ENCODE data around the gene ATP7B.
A peak's percentile ranks its signal among the peaks of the same experiment; 100 is the strongest.
"Not testable (repeated sequence)": the region's sequence is repeated elsewhere in the genome, so short reads cannot be mapped to it uniquely, and the experiment has no call there.

ATP7B gene

DNA sequence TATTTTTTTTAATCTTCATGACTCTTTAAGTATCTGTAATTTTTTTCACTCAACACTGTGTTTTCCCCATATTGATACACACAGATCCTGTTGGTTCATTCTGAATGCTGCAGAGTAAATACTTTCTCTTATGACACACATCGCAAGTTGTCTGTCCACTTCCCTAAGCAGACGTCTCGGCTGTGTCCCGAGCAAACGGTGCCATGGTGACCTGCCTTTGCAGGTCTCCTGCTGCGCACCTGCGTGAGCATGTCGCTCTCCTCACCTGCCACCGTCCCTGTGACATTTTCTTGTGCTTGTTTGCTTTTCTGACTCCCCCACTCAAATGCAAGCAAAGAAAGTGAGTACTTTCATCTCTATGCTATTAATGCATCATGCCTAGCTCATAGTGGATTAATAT lies 91.7 kb downstream of the ATP7B start:
- no peak for DNase-seq

DNA sequence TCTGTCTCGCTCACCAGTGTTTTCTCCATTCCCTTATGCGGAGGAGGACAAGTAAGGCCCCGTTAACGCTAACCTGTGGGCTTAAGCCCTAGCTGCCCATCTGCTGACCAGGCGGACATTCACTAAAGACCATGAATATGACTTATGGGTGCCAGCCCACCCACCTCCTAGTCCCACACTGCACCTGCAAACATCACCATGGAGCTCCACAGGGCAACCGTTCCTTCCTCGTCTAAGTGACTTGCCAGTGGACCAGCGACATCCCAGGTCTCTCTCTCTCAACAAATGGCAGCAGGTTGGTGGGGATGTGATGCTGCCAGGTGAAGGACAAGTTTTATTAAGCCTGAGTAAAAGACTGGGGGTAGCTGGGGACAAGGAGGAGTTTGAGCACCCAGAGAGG lies 94.3 kb downstream of the ATP7B start:
- DNase-seq: no peak

DNA sequence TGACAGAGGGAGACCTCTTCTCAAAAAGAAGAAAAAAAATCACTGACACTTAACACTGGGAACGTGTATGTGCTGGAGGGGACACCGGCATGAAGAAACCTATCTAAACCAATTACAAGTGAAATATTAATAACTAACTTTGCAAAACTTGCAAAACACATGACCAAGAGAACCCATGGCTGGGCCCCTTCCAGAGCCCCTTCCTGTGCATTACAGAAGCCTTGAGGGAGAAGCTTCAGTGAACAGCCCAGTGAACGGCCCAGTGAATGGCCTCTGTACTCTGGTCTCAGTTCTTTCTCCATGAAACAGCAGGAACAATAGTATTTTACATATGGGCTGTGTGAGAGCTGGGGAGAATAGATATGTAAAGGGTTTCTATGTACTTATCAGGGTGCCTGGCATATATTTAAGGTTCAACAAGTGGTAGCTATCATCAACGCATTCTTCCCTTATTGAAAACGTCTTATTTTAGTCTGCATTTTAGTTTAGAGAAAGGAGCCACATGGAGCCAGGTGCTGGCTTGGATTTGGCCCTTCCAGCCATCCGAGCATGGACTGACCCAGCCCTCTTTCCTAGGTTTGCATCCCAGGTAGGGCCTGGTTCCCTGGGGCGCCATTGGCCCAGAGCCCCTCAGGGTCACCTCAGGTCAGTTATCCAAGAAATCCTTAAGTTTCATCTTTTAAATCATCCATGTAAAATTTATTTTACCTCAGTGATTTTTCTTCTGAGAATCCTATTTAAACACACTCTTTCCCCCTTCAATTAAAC lies 95.0 kb downstream of the ATP7B start:
- no peak for DNase-seq

DNA sequence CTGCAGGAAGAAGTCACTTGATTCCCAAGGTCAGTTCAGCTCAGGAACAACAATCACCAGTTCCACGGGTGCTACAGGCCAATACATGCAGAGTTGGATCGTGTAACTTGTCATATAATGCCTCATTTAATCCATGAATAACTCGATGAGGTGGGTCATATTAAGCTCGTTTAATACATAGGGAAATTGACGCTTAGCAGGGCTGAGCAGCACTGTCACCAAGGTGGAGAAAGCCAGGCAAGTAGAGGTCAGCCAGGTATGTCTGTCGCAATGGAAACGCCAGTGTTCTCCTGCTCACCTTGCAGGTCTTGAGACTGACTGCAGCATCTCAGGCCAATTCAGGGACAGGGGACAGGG lies 97.1 kb downstream of the ATP7B start:
- DNase-seq: no peak

DNA sequence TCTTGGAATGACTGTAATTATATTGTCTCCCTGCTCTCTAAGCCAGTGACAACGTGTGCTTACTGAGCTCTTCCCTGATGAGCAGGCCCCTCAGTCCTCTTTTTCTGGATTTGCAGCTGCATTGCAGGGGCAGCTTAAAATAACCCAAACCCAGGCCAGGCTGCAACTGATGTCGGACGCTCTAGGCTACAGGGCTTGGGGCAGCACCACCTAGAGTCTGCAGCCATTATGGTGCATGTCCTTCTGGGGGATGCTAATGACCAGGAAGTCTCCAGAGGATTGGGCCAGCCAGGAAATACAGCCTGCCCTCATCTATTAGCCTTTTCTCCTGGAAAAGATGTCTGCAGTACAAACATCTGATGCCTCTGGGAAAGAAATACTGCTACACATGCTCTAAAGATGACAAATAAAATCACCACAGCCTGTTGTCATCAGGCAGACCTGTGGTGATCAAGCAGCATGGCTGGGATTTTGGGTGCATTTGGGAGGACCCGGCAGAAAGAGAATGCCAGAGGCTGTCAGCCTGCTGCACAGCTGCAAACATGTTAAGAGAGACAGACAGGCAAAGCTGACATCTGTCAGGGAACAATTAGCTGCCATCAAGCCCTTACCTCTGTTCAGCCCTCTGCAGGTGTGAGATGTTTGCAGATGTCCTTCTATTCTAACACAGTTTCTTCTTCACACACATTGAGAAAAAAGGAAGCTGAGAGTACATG lies 97.7 kb downstream of the ATP7B start:
- peak; percentile 3 for DNase-seq

DNA sequence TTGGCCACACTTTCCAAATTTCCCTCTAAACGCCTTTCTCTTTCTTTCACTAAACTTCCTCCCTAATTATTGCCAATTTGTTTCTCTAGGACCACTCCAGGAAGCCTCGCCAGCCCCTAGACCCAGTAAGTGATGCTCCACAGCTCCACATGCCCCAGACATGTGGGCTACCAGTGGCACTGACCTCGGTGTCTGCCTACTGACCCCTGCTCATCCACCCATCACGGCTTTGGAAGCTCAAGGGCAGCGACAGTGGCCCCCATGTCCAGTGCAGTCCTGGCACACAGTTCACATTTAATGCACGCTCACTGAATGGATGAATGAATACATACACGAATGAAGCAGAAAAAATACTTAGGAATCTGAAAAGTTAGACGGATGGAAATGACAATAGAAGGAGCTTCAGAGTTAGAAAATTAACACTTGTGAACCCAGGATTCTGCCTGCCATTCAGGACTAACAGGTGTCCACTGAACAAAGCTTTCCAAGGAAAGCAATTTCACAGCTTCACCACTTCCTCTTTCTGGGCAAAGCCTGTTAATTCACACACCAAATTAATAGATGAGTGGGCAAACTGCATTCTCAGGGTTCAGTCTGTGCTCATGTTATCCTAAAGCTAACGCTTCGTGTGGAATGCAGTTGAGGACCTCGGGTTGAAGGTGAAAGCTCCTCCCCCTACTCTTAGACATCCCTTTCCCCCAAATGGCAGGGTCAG lies 98.6 kb downstream of the ATP7B start:
- no peak for DNase-seq

DNA sequence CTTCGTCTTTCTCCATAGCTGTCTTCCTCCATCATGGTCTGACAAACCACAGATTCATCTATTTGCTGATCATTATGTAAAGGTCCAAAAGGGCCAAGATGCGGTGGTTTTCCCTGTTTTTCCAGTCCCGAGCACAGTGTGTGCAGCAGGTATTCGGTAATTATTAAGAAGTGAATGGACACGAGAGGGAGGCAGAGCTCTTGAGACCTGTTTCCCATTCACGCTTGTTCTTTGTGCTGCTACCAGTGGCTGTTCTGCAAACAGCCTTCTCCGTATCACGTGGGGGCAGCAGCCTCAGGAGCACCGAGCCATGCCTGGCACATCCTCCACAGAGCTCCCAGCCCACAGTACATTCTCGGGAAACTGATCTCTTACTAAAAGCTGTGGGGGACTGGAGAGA lies 99.2 kb downstream of the ATP7B start:
- no peak for DNase-seq

DNA sequence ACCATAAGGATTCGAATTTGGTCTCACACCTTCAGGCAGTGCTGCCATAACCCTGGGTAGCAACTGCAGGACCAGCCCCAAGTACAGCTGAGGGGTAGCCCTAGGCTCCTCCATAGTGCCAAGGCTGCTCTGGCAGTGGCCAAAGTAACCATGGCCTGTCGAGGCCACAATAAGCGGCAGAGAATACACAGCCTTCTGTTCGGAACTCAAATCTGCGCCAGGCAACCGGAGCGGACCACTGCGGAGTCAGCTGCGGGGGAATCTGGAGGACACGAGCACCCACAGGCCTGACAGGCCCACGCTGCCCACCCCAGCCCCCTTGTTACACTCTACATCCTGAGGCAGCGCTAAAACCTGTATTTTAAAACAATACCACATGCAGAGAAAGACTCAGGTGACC lies 100.7 kb downstream of the ATP7B start:
- DNase-seq: no peak

DNA sequence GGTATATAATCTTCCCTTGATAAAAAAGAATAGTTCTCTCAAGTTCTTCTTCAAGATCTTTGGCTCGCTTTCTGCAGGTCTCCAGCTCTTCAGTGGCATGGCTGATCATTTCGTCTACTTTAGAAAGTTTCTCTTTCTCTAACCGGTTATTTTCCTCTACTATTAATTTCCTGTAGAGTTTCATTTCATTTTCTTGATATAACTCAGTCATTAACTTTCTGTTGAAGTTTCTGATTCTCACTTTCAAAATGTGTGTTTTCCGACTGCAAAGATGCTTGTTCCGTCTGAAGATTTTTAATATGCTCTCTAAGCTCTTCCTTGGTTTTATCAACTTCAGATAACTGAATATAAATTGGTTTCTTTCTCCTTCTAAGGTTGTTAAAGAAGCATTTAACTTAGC lies 102.0 kb downstream of the ATP7B start:
- not testable (repeated sequence) for DNase-seq

DNA sequence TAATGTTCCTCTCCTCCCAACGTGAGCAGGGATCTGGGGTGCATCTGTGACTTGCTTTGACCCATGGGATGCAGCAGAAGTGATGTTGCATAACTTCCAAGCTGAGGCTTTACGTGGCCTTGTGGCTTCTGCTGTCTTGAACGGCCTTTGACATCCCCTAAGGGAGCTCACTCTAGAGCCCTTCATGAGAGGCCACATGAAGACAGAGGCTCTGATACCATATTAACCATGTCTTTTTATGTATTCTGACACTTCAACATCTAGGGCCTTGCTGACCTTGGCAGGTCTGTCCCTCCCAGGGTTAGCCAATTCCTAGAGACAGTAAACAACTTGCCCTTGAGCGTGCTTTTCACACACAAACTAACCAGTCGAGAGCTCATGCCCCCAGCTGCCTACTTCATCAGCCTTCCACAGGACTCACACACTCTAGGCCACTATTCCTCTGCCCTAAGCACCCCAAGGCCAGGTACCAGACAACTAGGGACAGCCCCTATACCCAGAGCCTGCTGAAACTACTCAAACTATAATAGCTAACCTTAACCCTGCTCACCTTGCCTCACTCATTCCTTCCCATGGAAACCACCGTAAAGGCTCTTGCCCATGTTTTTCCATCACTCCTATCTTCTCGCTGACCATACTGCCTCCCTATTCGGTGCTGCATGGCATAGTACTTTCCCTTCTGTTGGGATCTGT lies 104.1 kb downstream of the ATP7B start:
- DNase-seq: no peak

DNA sequence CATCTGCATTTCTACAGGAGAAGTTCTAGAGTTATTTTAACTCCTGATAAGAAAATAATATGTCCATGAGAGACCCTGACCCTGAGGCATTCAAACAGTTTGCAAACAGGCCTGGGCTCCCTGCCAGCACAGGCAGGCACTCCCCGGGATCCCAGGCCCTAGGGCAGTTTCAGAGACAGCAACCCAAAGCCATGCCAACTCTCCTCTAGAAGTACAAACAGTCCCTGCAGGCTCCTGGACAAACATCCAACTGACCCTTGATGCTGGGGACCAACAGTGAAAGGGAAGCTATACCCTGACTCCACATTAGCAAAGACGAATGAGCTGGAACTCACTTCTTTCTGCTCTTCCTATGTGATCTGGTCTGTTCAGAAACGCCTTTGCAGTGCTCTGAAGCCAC lies 104.7 kb downstream of the ATP7B start:
- DNase-seq: no peak

DNA sequence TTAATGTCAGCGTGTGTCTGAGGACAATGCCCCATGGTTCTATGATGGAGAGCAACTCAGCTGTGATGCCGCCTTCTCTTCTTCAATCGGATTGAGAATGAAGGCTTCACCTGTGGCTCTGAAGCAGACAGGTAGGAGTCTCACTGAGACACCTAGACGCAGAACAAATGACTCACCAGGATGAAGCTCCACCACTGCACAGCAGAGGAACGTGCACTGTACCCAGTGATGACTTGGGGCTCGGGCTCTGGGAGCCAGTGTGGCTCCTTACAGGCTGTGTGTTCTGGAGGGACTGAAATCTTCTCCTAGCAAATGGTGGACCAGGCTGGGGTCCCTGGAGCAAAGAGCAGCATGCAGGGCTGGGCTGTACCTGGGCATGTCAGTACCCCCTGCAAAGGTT lies 105.5 kb downstream of the ATP7B start:
- DNase-seq: no peak

DNA sequence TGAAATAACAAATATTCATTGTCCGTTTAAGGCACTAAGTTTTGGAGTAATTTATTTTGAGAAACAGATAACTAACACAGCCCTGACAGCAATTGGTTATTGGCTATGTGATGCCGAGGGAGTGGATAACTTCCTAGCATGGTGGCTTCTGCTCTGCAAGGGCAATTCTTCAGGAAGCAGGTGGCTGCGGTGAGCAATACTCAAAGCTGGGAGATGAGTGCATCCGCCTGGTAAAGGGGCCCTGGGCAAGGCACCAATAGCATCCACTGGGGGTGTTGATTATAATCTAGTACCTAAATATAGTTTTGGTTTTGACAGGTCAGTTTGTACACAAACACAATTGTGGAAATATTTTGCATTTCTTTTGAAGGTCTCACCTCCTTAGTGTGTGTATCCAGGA lies 108.5 kb downstream of the ATP7B start:
- no peak for DNase-seq

DNA sequence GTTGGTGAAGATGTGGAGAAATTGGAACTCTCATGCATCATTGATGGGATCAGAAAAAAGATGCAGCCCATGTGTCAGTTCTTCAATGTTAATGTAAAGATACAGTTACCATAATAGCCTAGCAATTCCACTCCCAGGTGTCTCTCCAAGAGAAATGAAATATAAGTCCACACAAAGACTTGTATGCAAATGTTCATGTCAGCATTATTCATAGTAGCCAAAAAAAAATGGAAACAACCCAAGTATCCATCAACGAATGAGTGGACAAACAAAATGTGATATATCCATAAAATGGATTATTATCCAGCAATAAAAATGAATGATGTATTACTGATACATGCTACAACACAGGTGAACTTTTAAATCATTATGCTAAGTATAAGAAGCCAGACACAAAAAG lies 110.8 kb downstream of the ATP7B start:
- DNase-seq: no peak

DNA sequence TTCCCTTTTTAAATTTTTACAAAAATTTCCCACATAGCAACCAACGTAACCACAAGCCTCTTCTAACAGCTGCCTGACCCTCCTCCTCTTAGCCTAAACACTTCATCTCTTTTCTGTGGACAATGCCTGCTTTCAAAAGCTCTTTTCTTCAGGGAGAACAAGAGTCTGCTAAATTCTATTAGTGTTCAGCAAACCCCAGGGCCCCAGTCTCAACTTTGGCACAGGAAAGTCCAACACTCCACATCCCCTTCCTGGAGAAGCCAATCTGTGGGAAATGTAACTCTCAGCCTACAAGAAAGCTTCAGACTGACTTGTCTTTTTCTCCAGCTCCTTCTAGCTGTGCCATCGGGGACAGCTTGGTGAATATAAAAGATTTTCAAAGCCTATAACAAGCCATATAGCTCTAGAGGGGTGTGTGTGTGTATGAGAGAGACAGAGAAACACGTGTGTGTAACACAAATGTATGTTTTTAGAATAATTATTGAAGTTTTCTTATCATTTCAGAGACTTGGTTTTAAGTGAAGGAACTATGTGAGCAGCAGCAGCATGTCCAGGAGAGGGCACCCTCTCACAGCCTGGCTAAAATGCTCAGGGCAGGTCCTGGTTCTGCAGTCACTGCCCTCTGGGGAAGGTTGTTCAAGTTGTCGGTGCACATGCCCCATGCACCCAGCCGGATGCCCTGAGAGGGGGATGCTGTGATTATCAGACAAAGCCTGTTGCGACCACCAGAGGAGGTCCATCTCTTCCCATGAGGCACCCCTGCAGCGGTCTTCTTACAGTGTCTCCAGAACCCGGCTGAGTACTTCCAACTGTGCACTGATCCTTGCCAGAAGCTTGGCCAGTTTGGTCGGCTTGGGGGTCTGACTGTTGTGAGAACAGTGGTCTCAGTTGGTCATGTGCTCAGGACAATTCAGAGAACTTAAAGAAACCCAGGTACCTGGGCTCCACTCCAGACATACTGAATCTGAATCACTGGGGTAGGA lies 115.1 kb downstream of the ATP7B start:
- DNase-seq: peak; percentile 24

DNA sequence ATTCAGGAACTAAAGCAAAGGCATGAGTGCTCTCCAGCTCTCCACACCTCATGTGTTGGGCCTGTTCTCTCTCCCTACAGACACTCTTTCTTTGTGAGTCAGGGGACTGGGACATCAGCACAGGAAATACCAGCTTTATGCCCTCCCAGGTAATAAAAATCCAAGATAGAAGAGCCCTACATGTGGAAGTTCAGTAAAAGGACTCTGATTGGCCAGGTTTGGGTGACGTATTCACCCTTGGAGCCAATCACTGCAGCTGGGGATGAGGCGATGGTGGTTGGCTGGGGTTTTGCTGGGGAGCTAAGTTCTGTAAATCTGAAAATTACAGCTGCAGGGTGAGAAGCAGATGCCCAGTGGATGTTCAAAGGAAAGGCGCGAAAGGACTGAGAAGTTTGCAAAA lies 117.0 kb downstream of the ATP7B start:
- DNase-seq: peak; percentile 3

DNA sequence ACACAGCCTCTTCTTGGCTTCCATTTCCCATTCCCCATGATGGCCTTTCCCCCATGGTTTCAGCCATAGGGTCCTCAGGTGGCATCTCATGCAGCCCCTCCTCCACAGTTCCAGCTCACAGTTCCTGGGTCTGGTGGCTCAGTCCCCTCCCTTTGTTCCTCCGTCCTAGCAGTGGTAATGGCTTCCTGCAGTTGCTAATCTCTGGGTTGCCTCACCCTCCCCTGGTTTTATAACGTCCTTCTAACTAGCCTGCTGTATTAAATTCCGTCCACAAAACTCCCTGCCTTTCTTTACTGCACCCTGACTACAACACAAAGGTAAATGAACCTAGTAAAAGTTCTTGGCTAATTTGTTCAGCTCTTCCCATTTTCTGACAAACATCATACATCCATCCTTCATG lies 118.6 kb downstream of the ATP7B start:
- DNase-seq: no peak

DNA sequence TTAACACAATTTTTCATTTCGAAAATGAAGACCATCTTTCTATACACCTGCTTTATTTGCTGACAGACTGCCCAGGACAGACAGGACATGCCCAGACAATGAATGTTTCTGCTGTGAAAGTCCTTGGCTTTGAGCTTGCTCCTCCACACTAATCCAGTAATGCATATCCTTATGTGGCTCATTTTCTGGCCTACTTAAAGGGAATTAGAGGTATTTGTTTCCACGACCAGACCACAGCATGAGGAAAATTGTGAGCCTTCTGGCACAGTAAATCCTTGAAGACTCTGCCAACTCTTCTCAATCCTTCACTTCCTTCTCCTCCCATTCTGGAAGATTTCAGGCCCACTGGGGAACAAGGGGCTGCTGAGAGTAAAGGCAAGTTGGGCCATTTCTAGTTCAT lies 123.8 kb downstream of the ATP7B start:
- DNase-seq: no peak

DNA sequence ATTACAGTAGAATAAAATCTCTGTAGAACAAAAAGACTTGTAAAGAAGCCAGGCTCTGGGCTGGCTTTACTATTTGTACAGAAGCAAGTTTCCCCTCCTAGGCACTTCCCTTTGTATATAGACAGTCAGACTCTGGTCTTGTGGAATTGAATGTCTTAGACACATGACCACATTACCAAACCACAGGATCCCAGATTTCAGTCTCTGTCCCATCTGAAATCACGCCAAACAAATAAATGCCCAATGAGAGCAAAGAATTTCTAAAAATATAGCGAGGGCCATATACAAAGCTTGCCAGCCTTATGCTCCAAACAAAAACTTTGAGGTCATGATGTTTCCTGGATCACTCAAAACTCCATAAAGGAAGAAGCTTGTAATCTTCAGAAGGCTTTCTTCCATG lies 125.6 kb downstream of the ATP7B start:
- no peak for DNase-seq

DNA sequence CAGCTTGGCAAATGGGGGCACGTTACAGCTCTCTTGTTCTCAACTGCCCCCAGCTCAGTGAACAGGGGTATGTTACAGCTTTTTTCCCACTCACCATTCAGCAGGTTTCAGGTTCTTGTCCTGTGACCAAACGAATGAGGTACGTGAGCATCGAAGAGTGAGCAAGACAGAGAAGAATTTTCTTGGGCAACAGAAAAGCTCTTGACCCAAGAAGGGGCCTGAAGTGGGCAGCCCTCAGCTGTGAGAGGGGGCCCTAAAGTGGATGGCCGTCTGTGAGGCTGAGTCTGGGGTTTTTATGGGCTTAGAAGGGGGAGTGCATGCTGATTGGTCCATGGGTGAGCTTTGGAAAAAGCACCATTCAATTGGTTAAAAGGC lies 128.0 kb downstream of the ATP7B start:
- DNase-seq: no peak
